ENCODE results near the gene SUGCT.

The SUGCT gene

GRCh38 chr7:40887099-40887498 is 752.3 kb downstream of the SUGCT start:
- Histone ChIP-seq H3K4me3 (ENCODE audit: low read length) (no peak overlapping the region), H3K9me3 (replicated peaks; ENCODE audit: insufficient read depth, low read length) (no peaks in the 10 kb centered on the region), H3K79me2 (ENCODE audit: low read length) (no peaks in the 10 kb centered on the region), H2AFZ (ENCODE audit: low read length) (no peak overlapping the region), H3K27me3 (replicated peaks; ENCODE audit: insufficient read depth, low read length) (no peaks in the 10 kb centered on the region), H3K4me1 (ENCODE audit: low read length) (no peaks in the 10 kb centered on the region), H3K9ac (ENCODE audit: low read length) (no peak overlapping the region), H3K36me3 (replicated peaks; ENCODE audit: insufficient read depth, low read length) (no peaks in the 10 kb centered on the region), H4K20me1 (ENCODE audit: insufficient read depth, low read length) (no peaks in the 10 kb centered on the region), H3K27ac (ENCODE audit: low read length) (no peak overlapping the region), H3F3A (ENCODE audit: insufficient read depth, low read length) (no peaks in the 10 kb centered on the region), H3K4me2 (ENCODE audit: low read depth, low read length) (no peak overlapping the region), H3K9me2 (replicated peaks; ENCODE audit: insufficient read depth, low read length) (no peaks in the 10 kb centered on the region)
- DNase-seq, result no peak
- no peak for TF ChIP-seq EZH2 (optimal IDR thresholded peaks at IDR 0.05; ENCODE audit: low read depth, low read length)
- TF ChIP-seq CTCF (IDR thresholded peaks at IDR 0.05; ENCODE audit: low read length), result no peak
- no peak for TF ChIP-seq EZH2phosphoT487 (IDR thresholded peaks at IDR 0.05; ENCODE audit: low read length)

DNA sequence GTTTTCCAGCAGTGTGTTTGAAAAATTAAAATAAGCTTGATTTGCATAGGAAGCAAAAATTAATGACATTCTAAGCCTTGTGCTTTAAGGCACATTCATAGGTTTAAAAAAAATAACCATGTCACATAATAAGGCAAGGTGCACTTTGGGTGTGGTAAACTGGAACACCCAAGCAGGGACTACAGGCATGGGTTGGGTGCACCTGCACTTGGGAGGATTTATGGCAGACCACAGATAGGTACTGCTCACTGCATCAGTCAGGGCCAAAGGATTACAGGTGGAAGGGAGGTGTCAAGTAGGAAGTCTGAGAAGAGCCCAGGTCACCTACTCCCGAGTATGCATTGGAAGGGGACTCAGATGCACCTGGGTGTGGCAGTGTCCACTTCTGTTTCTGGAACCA is 753.7 kb downstream of the SUGCT start:
- Histone ChIP-seq H3K4me1 (ENCODE audit: low read length) (no peaks in the 10 kb centered on the region), H3K27ac (ENCODE audit: low read length) (no peak overlapping the region), H4K20me1 (ENCODE audit: insufficient read depth, low read length) (no peaks in the 10 kb centered on the region), H3K27me3 (replicated peaks; ENCODE audit: insufficient read depth, low read length) (no peaks in the 10 kb centered on the region), H3K4me3 (ENCODE audit: low read length) (no peak overlapping the region), H3K9me2 (replicated peaks; ENCODE audit: insufficient read depth, low read length) (no peaks in the 10 kb centered on the region), H2AFZ (ENCODE audit: low read length) (no peak overlapping the region), H3K9ac (ENCODE audit: low read length) (no peak overlapping the region), H3F3A (ENCODE audit: insufficient read depth, low read length) (no peaks in the 10 kb centered on the region), H3K79me2 (ENCODE audit: low read length) (no peaks in the 10 kb centered on the region), H3K36me3 (replicated peaks; ENCODE audit: insufficient read depth, low read length) (no peaks in the 10 kb centered on the region), H3K4me2 (ENCODE audit: low read depth, low read length) (no peak overlapping the region), H3K9me3 (replicated peaks; ENCODE audit: insufficient read depth, low read length) (no peaks in the 10 kb centered on the region)
- no peak for DNase-seq
- TF ChIP-seq EZH2phosphoT487 (IDR thresholded peaks at IDR 0.05; ENCODE audit: low read length), result no peak
- TF ChIP-seq CTCF (IDR thresholded peaks at IDR 0.05; ENCODE audit: low read length), result no peak
- TF ChIP-seq EZH2 (optimal IDR thresholded peaks at IDR 0.05; ENCODE audit: low read depth, low read length), result no peak

GRCh38 chr7:40889099-40889498 is 754.3 kb downstream of the SUGCT start:
- no peak overlapping the region for H2AFZ ChIP-seq (ENCODE audit: low read length)
- H3K27ac ChIP-seq (ENCODE audit: low read length), result no peak overlapping the region
- no peaks in the 10 kb centered on the region for H3K27me3 ChIP-seq (replicated peaks; ENCODE audit: insufficient read depth, low read length)
- no peak overlapping the region for H3K4me2 ChIP-seq (ENCODE audit: low read depth, low read length)
- no peaks in the 10 kb centered on the region for H4K20me1 ChIP-seq (ENCODE audit: insufficient read depth, low read length)
- H3K4me1 ChIP-seq (ENCODE audit: low read length), result no peaks in the 10 kb centered on the region
- H3K79me2 ChIP-seq (ENCODE audit: low read length), result no peaks in the 10 kb centered on the region
- H3F3A ChIP-seq (ENCODE audit: insufficient read depth, low read length), result no peaks in the 10 kb centered on the region
- no peak for DNase-seq
- no peak overlapping the region for H3K4me3 ChIP-seq (ENCODE audit: low read length)
- H3K9me3 ChIP-seq (replicated peaks; ENCODE audit: insufficient read depth, low read length), result no peaks in the 10 kb centered on the region
- no peaks in the 10 kb centered on the region for H3K9me2 ChIP-seq (replicated peaks; ENCODE audit: insufficient read depth, low read length)
- no peak overlapping the region for H3K9ac ChIP-seq (ENCODE audit: low read length)
- TF ChIP-seq CTCF (IDR thresholded peaks at IDR 0.05; ENCODE audit: low read length) (no peak), EZH2 (optimal IDR thresholded peaks at IDR 0.05; ENCODE audit: low read depth, low read length) (no peak), EZH2phosphoT487 (IDR thresholded peaks at IDR 0.05; ENCODE audit: low read length) (no peak)
- no peaks in the 10 kb centered on the region for H3K36me3 ChIP-seq (replicated peaks; ENCODE audit: insufficient read depth, low read length)
